GM21423 (cell line): Measurements from ENCODE around the gene PKP3.
"Not testable (repeated sequence)": the region's sequence is repeated elsewhere in the genome, so short reads cannot be mapped to it uniquely, and the experiment has no call there.

Source experiments
- ATAC-seq: cut with Tn5 transposase; IDR thresholded peaks from one replicate; pipeline ENCODE4 v1.9.1; 2021; ENCODE audit warnings: mild to moderate bottlenecking, moderate library complexity; ENCODE audit not compliant: unreplicated experiment

Gene PKP3

GRCh38 chr11:394034-394857 lies at the start of gene PKP3:
Gene PKP3 (plus strand): TSS chr11:394209. CDS start chr11:394293, 84 bp downstream.
- no peak for ATAC-seq

- no peak for ATAC-seq
Observed at GRCh38 chr11:344836-345578, 49.0 kb upstream of the PKP3 start.

- no peak for ATAC-seq
Observed at GRCh38 chr11:346529-346928, 47.5 kb upstream of the PKP3 start.

- ATAC-seq = not testable (repeated sequence)
Observed at GRCh38 chr11:349270-349954, 44.6 kb upstream of the PKP3 start.

- ATAC-seq = not testable (repeated sequence)
Observed at GRCh38 chr11:350033-350722, 43.8 kb upstream of the PKP3 start.

- peak; percentile 38 for ATAC-seq
Observed at GRCh38 chr11:350723-351255, 43.2 kb upstream of the PKP3 start.

GRCh38 chr11:351411-351810 lies 42.6 kb upstream of the PKP3 start:
- ATAC-seq = no peak

GRCh38 chr11:352456-353031 lies 41.5 kb upstream of the PKP3 start:
- no peak for ATAC-seq

- ATAC-seq = no peak
Observed at GRCh38 chr11:353179-353873, 40.7 kb upstream of the PKP3 start.

- peak; percentile 74 for ATAC-seq
Observed at GRCh38 chr11:355581-356458, 38.2 kb upstream of the PKP3 start.

- ATAC-seq = no peak
Observed at GRCh38 chr11:356610-357009, 37.4 kb upstream of the PKP3 start.

GRCh38 chr11:357582-357981 lies 36.4 kb upstream of the PKP3 start:
- no peak for ATAC-seq

- no peak for ATAC-seq
Observed at GRCh38 chr11:358129-358800, 35.7 kb upstream of the PKP3 start.

GRCh38 chr11:359181-359714 lies 34.8 kb upstream of the PKP3 start:
- ATAC-seq = no peak

GRCh38 chr11:360326-361280 lies 33.4 kb upstream of the PKP3 start:
- no peak for ATAC-seq

- no peak for ATAC-seq
Observed at GRCh38 chr11:362642-363442, 31.2 kb upstream of the PKP3 start.
